Fibroblast of mammary gland (primary cell): ENCODE measurements around the gene SLC29A4.

ENCODE experiments used
- DNase-seq: peaks from one replicate; pipeline ENCODE4 v3.0.0-alpha.2; 2010; ENCODE audit warnings: low read depth
- H3K4me3 ChIP-seq: 2 replicates; pipeline ENCODE4 v1.5.1; 2011; ENCODE audit warnings: low read depth, mild to moderate bottlenecking, low read length, moderate library complexity; ENCODE audit not compliant: control insufficient read depth
- CTCF ChIP-seq: conservative IDR thresholded peaks from 2 replicates; pipeline ENCODE4 v1.5.1; 2011; ENCODE audit warnings: low read depth, low read length, inconsistent platforms; ENCODE audit not compliant: control insufficient read depth, insufficient read depth

The SLC29A4 gene

DNA sequence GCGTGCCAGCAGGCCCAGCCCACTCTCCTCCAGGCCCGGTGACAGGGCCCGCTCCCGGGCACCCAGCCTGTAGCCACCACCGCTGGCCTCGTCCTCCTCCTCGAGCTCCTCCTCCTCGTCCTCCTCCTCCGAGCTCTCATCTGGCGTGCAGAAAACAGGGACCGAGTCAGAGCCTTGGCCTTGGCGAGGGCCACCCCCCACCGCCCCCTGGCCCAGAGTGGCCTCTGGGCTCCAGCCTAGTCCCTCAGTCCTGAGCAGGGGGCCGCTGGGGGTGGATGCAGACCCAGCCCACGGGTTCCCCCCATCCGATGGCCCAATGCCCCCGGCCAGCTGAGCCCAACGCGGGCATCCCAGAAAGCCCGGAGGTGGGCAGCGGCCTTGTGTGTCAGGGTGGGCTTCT is 62.9 kb downstream of the SLC29A4 start:
- DNase-seq: no peak
- no peak for TF ChIP-seq CTCF
- no peak overlapping the region for H3K4me3 ChIP-seq

GRCh38 chr7:5348134-5349004 is 65.6 kb downstream of the SLC29A4 start:
- no peak for TF ChIP-seq CTCF
- no peak overlapping the region for H3K4me3 ChIP-seq
- no peak for DNase-seq

DNA sequence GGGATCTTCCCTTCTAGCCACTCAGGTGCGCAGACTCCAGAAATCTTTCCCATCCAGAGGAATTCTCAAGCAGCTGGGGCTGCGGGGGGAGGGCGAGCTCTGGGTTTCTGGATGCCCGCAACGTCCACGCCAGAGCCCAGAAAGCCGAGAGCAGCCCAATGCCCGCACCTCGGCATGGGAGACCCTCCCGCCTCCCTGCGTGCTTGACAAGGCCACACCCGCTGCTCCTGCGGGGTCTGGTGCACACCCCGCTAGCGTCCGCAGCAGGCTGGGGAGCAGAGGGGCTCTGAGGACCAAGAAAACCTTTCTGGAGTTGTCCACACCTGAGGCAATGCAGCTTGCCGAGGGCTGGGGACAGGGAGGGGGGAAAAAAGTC is 66.2 kb downstream of the SLC29A4 start:
- TF ChIP-seq CTCF: no peak
- no peak for DNase-seq
- H3K4me3 ChIP-seq: no peak overlapping the region

DNA sequence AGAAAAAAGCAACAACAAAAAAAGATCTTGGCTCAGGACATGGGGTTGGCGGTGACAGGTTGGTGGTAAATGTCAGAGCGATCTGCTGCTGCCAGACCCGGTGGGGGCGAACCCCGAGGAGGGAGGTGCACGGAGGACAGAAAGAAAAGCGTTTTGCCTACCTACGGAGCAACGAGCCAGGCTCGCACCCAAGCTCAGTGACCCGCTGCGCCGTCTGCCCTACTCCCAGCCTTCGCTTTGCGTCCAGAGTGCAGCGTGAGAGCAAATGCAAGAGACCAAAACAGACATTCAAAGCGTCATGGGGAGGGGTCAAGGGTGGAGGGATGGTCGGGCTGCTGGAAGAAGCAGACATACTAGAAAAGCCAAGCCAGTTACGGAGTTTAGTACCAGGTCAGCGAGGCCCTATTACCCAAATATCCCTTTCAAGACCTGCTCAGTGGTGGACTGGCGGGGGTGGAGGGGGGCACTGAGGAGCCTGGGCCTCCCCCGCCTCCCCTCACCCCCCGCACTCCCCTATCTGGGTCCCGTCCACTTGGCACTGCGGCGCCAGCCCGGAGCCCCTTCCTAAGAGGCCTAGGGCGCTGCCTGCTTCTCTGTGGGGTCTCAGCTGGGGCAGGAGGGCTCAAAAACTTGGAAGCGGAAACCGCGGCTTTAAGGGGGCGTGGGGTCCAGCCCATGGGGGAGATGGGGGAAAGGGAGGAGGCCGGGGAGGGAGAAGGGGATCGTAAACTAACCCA is 66.9 kb downstream of the SLC29A4 start:
- DNase-seq: no peak
- TF ChIP-seq CTCF: no peak
- no peak overlapping the region for H3K4me3 ChIP-seq

DNA sequence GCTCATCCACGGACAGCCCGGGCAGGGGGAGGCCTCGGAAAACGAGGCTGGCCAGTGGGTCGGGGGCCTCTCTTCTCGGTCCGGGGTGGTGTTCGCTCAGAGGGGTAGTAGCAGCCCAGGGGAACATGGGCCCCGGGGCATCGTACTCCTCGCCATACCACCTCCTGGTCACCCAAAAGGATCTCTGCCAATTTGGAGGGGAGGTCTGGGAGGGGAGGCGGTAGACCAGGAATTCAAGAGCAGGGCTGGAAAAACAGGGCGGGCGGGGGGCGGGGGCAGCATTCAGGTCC is 67.4 kb downstream of the SLC29A4 start:
- TF ChIP-seq CTCF: no peak

DNA sequence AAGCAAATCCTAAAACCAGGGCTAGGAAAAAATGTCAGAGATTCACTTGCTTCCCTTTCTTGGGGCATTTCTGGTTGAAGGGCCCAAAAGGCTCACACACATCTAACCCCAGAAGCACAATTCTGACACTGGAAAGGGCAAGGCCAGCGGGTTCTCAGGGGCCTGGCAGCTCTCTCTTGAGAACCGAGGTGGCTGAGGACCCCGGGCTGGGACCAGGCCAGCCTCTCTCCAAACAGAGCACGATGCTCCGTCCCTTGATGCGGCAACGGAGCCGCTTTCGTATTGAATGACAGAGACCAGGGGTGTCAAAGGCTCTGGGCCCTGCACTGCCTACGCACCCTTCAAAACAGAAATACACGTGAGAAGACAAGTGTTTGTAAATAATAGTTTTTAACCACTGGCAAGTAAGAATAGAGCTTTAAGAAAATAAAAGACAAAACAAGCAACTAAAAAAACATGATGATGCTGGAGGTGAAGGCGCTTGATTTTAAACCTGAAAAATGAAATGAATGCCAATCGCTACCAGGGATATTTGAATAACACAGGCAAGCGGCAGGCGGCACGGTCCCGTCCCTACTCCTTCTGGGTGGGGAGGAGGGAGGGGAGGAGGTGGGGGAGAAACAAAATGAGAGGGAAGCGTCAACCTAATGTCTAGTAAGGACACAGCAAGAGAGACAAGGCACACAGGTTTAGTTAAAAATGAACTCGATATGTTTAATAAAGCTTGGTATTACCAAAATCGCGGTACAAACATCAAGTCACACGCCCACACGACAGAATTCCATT is 68.0 kb downstream of the SLC29A4 start:
- no peak overlapping the region for H3K4me3 ChIP-seq
- no peak for DNase-seq
- no peak for TF ChIP-seq CTCF

More for the DNA sequence above, 67.4 kb downstream of the SLC29A4 start:
- no peak for DNase-seq
- no peak overlapping the region for H3K4me3 ChIP-seq
